Calu3 (cell line): ENCODE results near the gene HGS. TPM values are rescaled to one million over a fixed set of nuclear protein-coding genes. Genes with fewer than 3 reads are reported as not detected.

Experiments
- BruUV-seq: library from RNA; stranded (reverse); fragments of 400-500 nt; replicated peaks from 2 replicates; lab custom pipeline; 2021; lab: Mats Ljungman, UMichigan
- CTCF ChIA-PET: fragments of 300-600 bp; sonication (Branson Sonifier 250); formaldehyde crosslinking; loops from one replicate; lab custom pipeline; 2022; ENCODE audit warnings: antibody characterized with exemption; lab: Charles Lee
- DNase-seq: peaks from one replicate; pipeline ENCODE4 v3.0.0; 2022
- H3K27ac Mint-ChIP-seq: one replicate; pipeline ENCODE4 v1.8.0; 2022; ENCODE audit warnings: mixed read lengths; ENCODE audit not compliant: unreplicated experiment
- H3K27me3 Mint-ChIP-seq: one replicate; pipeline ENCODE4 v1.8.0; 2022; ENCODE audit warnings: mixed read lengths; ENCODE audit not compliant: unreplicated experiment
- H3K36me3 Mint-ChIP-seq: one replicate; pipeline ENCODE4 v1.8.0; 2022; ENCODE audit warnings: mild to moderate bottlenecking, moderate library complexity, mixed read lengths; ENCODE audit not compliant: insufficient read depth, unreplicated experiment
- H3K4me1 Mint-ChIP-seq: one replicate; pipeline ENCODE4 v1.8.0; 2022; ENCODE audit warnings: mild to moderate bottlenecking, low read depth, mixed read lengths; ENCODE audit not compliant: unreplicated experiment
- H3K4me3 Mint-ChIP-seq: one replicate; pipeline ENCODE4 v1.8.0; 2022; ENCODE audit warnings: mild to moderate bottlenecking, low read depth, moderate library complexity, mixed read lengths; ENCODE audit not compliant: unreplicated experiment
- H3K9me3 Mint-ChIP-seq: one replicate; pipeline ENCODE4 v1.8.0; 2022; ENCODE audit warnings: low read depth, mixed read lengths; ENCODE audit not compliant: unreplicated experiment
- CTCF ChIP-seq: fragments of 200-600 bp; IDR thresholded peaks from one replicate; pipeline ENCODE4 v1.8.0; 2022; ENCODE audit warnings: antibody characterized with exemption; ENCODE audit not compliant: unreplicated experiment
- intact Hi-C: fragments of 100-400 bp; cut with micrococcal nuclease; formaldehyde crosslinking; loops from one replicate; pipeline ENCODE4 v1.10.0; 2022; ENCODE audit not compliant: unreplicated experiment
- total RNA-seq: library from RNA; stranded (reverse); gene quantifications from 2 replicates; pipeline ENCODE4 v1.2.3, GENCODE V29; 2022

The HGS gene
- total RNA-seq, 1 experiment from 2014 or later: 160 TPM

GRCh38 chr17:81667754-81668153 lies 16.1 kb upstream of the HGS start:
- Mint-ChIP-seq H3K27me3 (no peaks in the 10 kb centered on the region), H3K4me3 (peak overlapping the region; percentile 82), H3K27ac (peak overlapping the region; percentile 62), H3K36me3 (peaks cover 74% of the 10 kb centered on the region), H3K9me3 (no peaks in the 10 kb centered on the region), H3K4me1 (peaks cover 20% of the 10 kb centered on the region)
- DNase-seq: no peak
- BruUV-seq: no TSS peak
- CTCF ChIA-PET: interaction anchor here (0.6 kb wide), 1 partner anchor 139 kb away, joined by 3 read pairs; no protein-coding TSS in a partner anchor
- TF ChIP-seq CTCF: no peak
- intact Hi-C loops: no loop called here

GRCh38 chr17:81672504-81672903 lies 11.3 kb upstream of the HGS start:
- Mint-ChIP-seq H3K36me3 (peaks cover 77% of the 10 kb centered on the region), H3K4me3 (no peak overlapping the region), H3K4me1 (peaks cover 16% of the 10 kb centered on the region), H3K27ac (no peak overlapping the region), H3K9me3 (no peaks in the 10 kb centered on the region), H3K27me3 (no peaks in the 10 kb centered on the region)
- intact Hi-C loops: no loop called here
- no TSS peak for BruUV-seq
- TF ChIP-seq CTCF: no peak
- DNase-seq: no peak
- CTCF ChIA-PET: no interaction called here

GRCh38 chr17:81672954-81673353 lies 10.9 kb upstream of the HGS start:
- Mint-ChIP-seq H3K9me3 (no peaks in the 10 kb centered on the region), H3K4me3 (no peak overlapping the region), H3K4me1 (peaks cover 12% of the 10 kb centered on the region), H3K36me3 (peaks cover 72% of the 10 kb centered on the region), H3K27ac (no peak overlapping the region), H3K27me3 (no peaks in the 10 kb centered on the region)
- no peak for TF ChIP-seq CTCF
- no peak for DNase-seq
- intact Hi-C loops: no loop called here
- CTCF ChIA-PET: no interaction called here
- BruUV-seq: no TSS peak

GRCh38 chr17:81673561-81674258 lies 10.1 kb upstream of the HGS start:
- intact Hi-C loops: no loop called here
- Mint-ChIP-seq H3K36me3 (peaks cover 65% of the 10 kb centered on the region), H3K4me1 (peaks cover 7% of the 10 kb centered on the region), H3K9me3 (no peaks in the 10 kb centered on the region), H3K4me3 (no peak overlapping the region), H3K27ac (no peak overlapping the region), H3K27me3 (no peaks in the 10 kb centered on the region)
- no peak for TF ChIP-seq CTCF
- CTCF ChIA-PET: no interaction called here
- no TSS peak for BruUV-seq
- DNase-seq: no peak
